HepG2 (cell line): ENCODE results near the gene CAMK1D. TPM values are rescaled to one million over a fixed set of nuclear protein-coding genes. Genes with fewer than 3 reads are reported as not detected.

ENCODE experiments used
- ATAC-seq: fragments of 200-7000 bp; cut with Tn5 transposase; 3 replicates; pipeline ENCODE4 v1.9.1; 2020; ENCODE audit warnings: mild to moderate bottlenecking, moderate library complexity
- BruUV-seq: library from RNA; stranded (reverse); fragments of 400-500 nt; replicated peaks from 2 replicates; lab custom pipeline; 2021; lab: Mats Ljungman, UMichigan
- CTCF ChIA-PET: fragments of 300-600 bp; formaldehyde crosslinking; extraction: SDS; loops from one replicate; lab custom pipeline; 2021; ENCODE audit warnings: low total read pairs, inconsistent platforms, low intra/inter-chr PET ratio; lab: Yijun Ruan, JAX
- POLR2A ChIA-PET: fragments of 350-600 bp; sonication (Branson Sonifier 250); formaldehyde crosslinking; loops from one replicate; lab custom pipeline; 2020; ENCODE audit warnings: antibody characterized with exemption, inconsistent platforms; lab: Yijun Ruan, JAX
- DNase-seq: peaks from one replicate; pipeline ENCODE4 v3.0.0-alpha.2; 2015; ENCODE audit warnings: low spot score
- FAIRE-seq: peaks from 3 replicates; lab custom pipeline; 2011; peaks lifted over from hg19 to GRCh38; lab: Jason Lieb, UNC
- H2AFZ ChIP-seq: one replicate; pipeline ENCODE4 v1.6.1; 2011; ENCODE audit warnings: low read length, inconsistent platforms
- H3K27ac ChIP-seq: fragments of 300-600 bp; 3 replicates; pipeline ENCODE4 v1.8.0; 2011; ENCODE audit warnings: mixed run types, mild to moderate bottlenecking, mixed read lengths, low read length, inconsistent platforms; ENCODE audit not compliant: insufficient read depth; ENCODE audit errors: extremely low read length
- H3K27me3 ChIP-seq, 2 experiments: fragments of 200-600 bp in 1 of 2; 2 replicates in 1 of 2; 3 replicates in 1 of 2; pipeline versions ENCODE4 v1.6.0 to v1.8.0; 2011; ENCODE audit warnings: low read length in 2 of 2, mild to moderate bottlenecking in 2 of 2, moderate library complexity in 2 of 2, inconsistent platforms in 1 of 2; ENCODE audit not compliant: insufficient read depth in 2 of 2, control insufficient read depth in 1 of 2
- H3K36me3 ChIP-seq, 2 experiments: fragments of 200-600 bp in 1 of 2; replicated peaks in 1 of 2; 2 replicates in 1 of 2; 3 replicates in 1 of 2; pipeline versions ENCODE4 v1.5.1 to v1.8.0; 2011; ENCODE audit warnings: low read length in 2 of 2, inconsistent platforms in 1 of 2; ENCODE audit not compliant: insufficient read depth in 2 of 2, control insufficient read depth in 1 of 2
- H3K4me1 ChIP-seq: 2 replicates; pipeline ENCODE4 v1.5.1; 2012; ENCODE audit warnings: low read length, inconsistent platforms; ENCODE audit not compliant: insufficient read depth
- H3K4me2 ChIP-seq: 2 replicates; pipeline ENCODE4 v1.6.0; 2011; ENCODE audit warnings: low read depth, low read length, inconsistent platforms
- H3K4me3 ChIP-seq, 3 experiments: fragments of 200-600 bp in 1 of 3; sonication (generic), shearing (Covaris generic) in 1 of 3; replicated peaks in 1 of 3; 2 replicates each; pipeline ENCODE4 v1.5.1; 2011 to 2016; ENCODE audit warnings: low read length in 3 of 3, inconsistent platforms in 2 of 3, low read depth in 2 of 3, mild to moderate bottlenecking in 2 of 3, control low read depth in 1 of 3, mixed read lengths in 1 of 3; ENCODE audit not compliant: insufficient read depth in 1 of 3
- H3K79me2 ChIP-seq: one replicate; pipeline ENCODE4 v1.6.1; 2011; ENCODE audit warnings: low read length, inconsistent platforms; ENCODE audit not compliant: insufficient read depth
- H3K9ac ChIP-seq: 2 replicates; pipeline ENCODE4 v1.6.0; 2011; ENCODE audit warnings: mild to moderate bottlenecking, low read depth, low read length, inconsistent platforms; ENCODE audit not compliant: insufficient read depth
- H3K9me3 ChIP-seq: 2 replicates; pipeline ENCODE4 v1.5.1; 2012; ENCODE audit warnings: mild to moderate bottlenecking, low read length
- H4K20me1 ChIP-seq: 2 replicates; pipeline ENCODE4 v1.6.0; 2011; ENCODE audit warnings: inconsistent platforms, mild to moderate bottlenecking, low read length, moderate library complexity; ENCODE audit not compliant: insufficient read depth
- BHLHE40 ChIP-seq: IDR thresholded peaks from 2 replicates; pipeline ENCODE4 v1.6.1; 2011; ENCODE audit warnings: low read length, improper control_type of control experiment
- MLLT10 ChIP-seq: sonication (generic); formaldehyde crosslinking; IDR thresholded peaks from 2 replicates; pipeline ENCODE4 v1.4.0; 2020; ENCODE audit warnings: missing genetic modification reagents
- MTERF4 ChIP-seq: sonication (generic); formaldehyde crosslinking; IDR thresholded peaks from 2 replicates; pipeline ENCODE4 v1.8.0; 2023; ENCODE audit warnings: mild to moderate bottlenecking, missing genetic modification reagents
- PHB2 ChIP-seq: fragments of 450-650 bp; IDR thresholded peaks from 2 replicates; pipeline ENCODE4 v1.6.1; 2018; ENCODE audit not compliant: partially characterized antibody
- ZBTB1 ChIP-seq: sonication (generic); formaldehyde crosslinking; IDR thresholded peaks from 2 replicates; pipeline ENCODE4 v1.4.0; 2020; ENCODE audit warnings: missing genetic modification reagents, borderline replicate concordance
- ZNF101 ChIP-seq: sonication (generic); formaldehyde crosslinking; IDR thresholded peaks from 2 replicates; pipeline ENCODE4 v1.4.0; 2020; ENCODE audit warnings: mild to moderate bottlenecking, low read depth, missing genetic modification reagents, borderline replicate concordance
- ZNF431 ChIP-seq: sonication (generic); formaldehyde crosslinking; IDR thresholded peaks from 2 replicates; pipeline ENCODE4 v1.9.0; 2022; ENCODE audit warnings: missing genetic modification reagents, low read depth, mild to moderate bottlenecking, borderline replicate concordance
- WGBS: methylation state at CpG from one replicate; pipeline ENCODE4 v1.1.6; 2017; ENCODE audit warnings: low lambda C conversion rate; 5-methylcytosine and 5-hydroxymethylcytosine counted together
- in situ Hi-C: cut with HindIII; loops from 2 replicates; pipeline ENCODE4 v1.10.0; 2017; ENCODE audit warnings: low pct_unique_long_range_greater_than_20kb; ENCODE audit not compliant: extremely low pct_ligation_motif_present
- intact Hi-C: fragments of 100-400 bp; cut with micrococcal nuclease; formaldehyde crosslinking; loops from one replicate; pipeline ENCODE4 v1.10.0; 2022; ENCODE audit not compliant: unreplicated experiment
- polyA plus RNA-seq, 8 experiments: library from polyadenylated mRNA; depleted of rRNA in 3 of 8; stranded (reverse) in 7 of 8; unstranded in 1 of 8; fragments of >200 nt; fragmentation: Illumina TruSeq in 4 of 8; extraction: Trizol in 4 of 8; gene quantifications; 2 replicates each; pipeline versions ENCODE4 v1.2.1 to v1.2.3, GENCODE V29; 2011 to 2016; ENCODE audit warnings: low read depth in 4 of 8, missing spikeins in 1 of 8, mixed read lengths in 1 of 8; ENCODE audit not compliant: insufficient read depth in 1 of 8
- total RNA-seq, 5 experiments: library from RNA; depleted of rRNA; stranded (reverse); fragments of >200 nt; fragmentation: Illumina TruSeq; extraction: Trizol; gene quantifications; 2 replicates each; pipeline ENCODE4 v1.2.3, GENCODE V29; 2016; ENCODE audit warnings: low read depth in 1 of 5

Gene CAMK1D
- total and polyA plus RNA-seq, 2 of the 13 experiments (the other 11 are each of a cell fraction or from before 2014, with no cell fraction given), result under 0.01 TPM; not detected in 1

GRCh38 chr10:12743941-12744340, 394.6 kb downstream of the CAMK1D start:
- no TSS peak for BruUV-seq
- H3K9me3 ChIP-seq, result no peaks in the 10 kb centered on the region
- H3K79me2 ChIP-seq, result no peaks in the 10 kb centered on the region
- no peak overlapping the region for H3K4me2 ChIP-seq
- in situ Hi-C loops, result no loop called here
- H3K9ac ChIP-seq, result no peak overlapping the region
- H3K4me1 ChIP-seq, result no peaks in the 10 kb centered on the region
- no peak overlapping the region for H2AFZ ChIP-seq
- CTCF ChIA-PET, result no interaction called here
- TF ChIP-seq PHB2 (no peak), MTERF4 (no peak), ZNF101 (CRISPR knock-in tag) (no peak), ZNF431 (no peak)
- H4K20me1 ChIP-seq, result no peaks in the 10 kb centered on the region
- POLR2A ChIA-PET, result no interaction called here
- WGBS, result 60% methylated on average over 4 of the region's 4 CpGs
- no peak for FAIRE-seq
- intact Hi-C loops, result no loop called here
- H3K36me3 ChIP-seq, result no peaks in the 10 kb centered on the region
- H3K27ac ChIP-seq, result no peak overlapping the region
- no peak for ATAC-seq
- H3K4me3 ChIP-seq, result no peak overlapping the region
- no peak for DNase-seq
- no peaks in the 10 kb centered on the region; a peak in 1 of 5 replicates for H3K27me3 ChIP-seq

DNA sequence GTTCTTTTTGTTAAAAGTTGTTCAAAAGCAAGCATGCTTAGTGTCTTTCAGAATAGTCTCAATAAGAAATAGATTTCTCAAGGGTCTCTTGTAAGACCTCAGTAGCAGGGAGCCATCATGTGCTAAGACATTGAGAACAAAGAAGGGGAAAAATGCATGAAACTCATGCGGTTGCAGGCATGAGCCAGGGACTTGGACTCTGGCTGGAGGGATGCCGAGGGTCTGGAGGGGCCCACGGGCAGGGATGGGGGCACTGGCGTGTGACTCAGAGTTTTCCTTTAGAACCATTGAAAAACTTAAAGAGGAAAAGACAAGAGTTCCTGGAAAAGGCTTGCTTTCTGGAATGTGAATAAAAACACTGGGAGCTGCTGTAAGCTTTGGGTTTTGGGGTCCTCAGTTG, 398.8 kb downstream of the CAMK1D start:
- in situ Hi-C loops, result no loop called here
- no TSS peak for BruUV-seq

More for the DNA sequence above, 398.8 kb downstream of the CAMK1D start:
- no peak overlapping the region for H3K4me3 ChIP-seq
- ChIA-PET POLR2A (no interaction called here), CTCF (no interaction called here)
- no peaks in the 10 kb centered on the region; a peak in 1 of 5 replicates for H3K27me3 ChIP-seq
- no peaks in the 10 kb centered on the region for H3K79me2 ChIP-seq
- FAIRE-seq (no peak), ATAC-seq (no peak), DNase-seq (no peak)
- no peak overlapping the region for H2AFZ ChIP-seq
- no peak overlapping the region for H3K27ac ChIP-seq
- 23% methylated on average over 4 of the region's 4 CpGs for WGBS
- H3K36me3 ChIP-seq, result no peaks in the 10 kb centered on the region
- no peak overlapping the region for H3K9ac ChIP-seq
- TF ChIP-seq ZBTB1 (CRISPR knock-in tag), result no peak
- no peak for TF ChIP-seq MLLT10 (CRISPR knock-in tag)
- no peak for TF ChIP-seq BHLHE40
- H3K9me3 ChIP-seq, result no peaks in the 10 kb centered on the region
- no peak overlapping the region for H3K4me2 ChIP-seq
- H3K4me1 ChIP-seq, result no peaks in the 10 kb centered on the region
- intact Hi-C loops, result no loop called here
- no peaks in the 10 kb centered on the region for H4K20me1 ChIP-seq
